Stimulated activated CD4-positive, alpha-beta T cell treated with anti-CD3 and anti-CD28 coated beads, TNF-alpha, amount 100 ng/mL, for 1 hour (primary cell): ENCODE results near the gene CRY1.
"Not testable (repeated sequence)": the region's sequence is repeated elsewhere in the genome, so short reads cannot be mapped to it uniquely, and the experiment has no call there.

ENCODE experiments used
- DNase-seq, 3 donors: peaks; one replicate each; pipeline ENCODE4 v3.0.0-alpha.2; 2020; ENCODE audit warnings: low read depth in 3 of 3, low spot score in 1 of 3

The CRY1 gene

GRCh38 chr12:107066691-107067090 is 26.7 kb downstream of the CRY1 start:
- DNase-seq, result no peak

GRCh38 chr12:107064687-107065086 is 28.7 kb downstream of the CRY1 start:
- no peak for DNase-seq

GRCh38 chr12:107064243-107064642 is 29.1 kb downstream of the CRY1 start:
- DNase-seq, result no peak

- DNase-seq, result no peak
Observed at GRCh38 chr12:107058190-107058589, 35.2 kb downstream of the CRY1 start.

- no peak for DNase-seq
Observed at GRCh38 chr12:107057071-107057834, 36.1 kb downstream of the CRY1 start.

- no peak for DNase-seq
Observed at GRCh38 chr12:107053709-107054108, 39.6 kb downstream of the CRY1 start.

- DNase-seq, result no peak
Observed at GRCh38 chr12:107045186-107045585, 48.2 kb downstream of the CRY1 start.

GRCh38 chr12:107042801-107043200 is 50.5 kb downstream of the CRY1 start:
- DNase-seq, result no peak

- DNase-seq, result no peak
Observed at GRCh38 chr12:107035733-107036132, 57.6 kb downstream of the CRY1 start.

- DNase-seq, result no peak
Observed at GRCh38 chr12:107033758-107034739, 59.3 kb downstream of the CRY1 start.

GRCh38 chr12:107032266-107032665 is 61.1 kb downstream of the CRY1 start:
- DNase-seq, result no peak

GRCh38 chr12:107031061-107031460 is 62.3 kb downstream of the CRY1 start:
- DNase-seq, result no peak

- DNase-seq, result no peak
Observed at GRCh38 chr12:107029081-107029480, 64.3 kb downstream of the CRY1 start.

- no peak for DNase-seq
Observed at GRCh38 chr12:107027636-107028053, 65.7 kb downstream of the CRY1 start.

- DNase-seq, result no peak
Observed at GRCh38 chr12:107026806-107027635, 66.3 kb downstream of the CRY1 start.

- not testable (repeated sequence) for DNase-seq
Observed at GRCh38 chr12:107026356-107026755, 67.0 kb downstream of the CRY1 start.

GRCh38 chr12:107025671-107026070 is 67.7 kb downstream of the CRY1 start:
- DNase-seq, result no peak

GRCh38 chr12:107019546-107019945 is 73.8 kb downstream of the CRY1 start:
- DNase-seq, result no peak

GRCh38 chr12:107017042-107017441 is 76.3 kb downstream of the CRY1 start:
- no peak for DNase-seq

- DNase-seq, result no peak
Observed at GRCh38 chr12:107014055-107014454, 79.3 kb downstream of the CRY1 start.

GRCh38 chr12:107012736-107013425 is 80.5 kb downstream of the CRY1 start:
- no peak for DNase-seq
